GM12891 (cell line): ENCODE measurements around the gene TM4SF18.

Experiments used
- DNase-seq: peaks from one replicate; pipeline ENCODE4 v3.0.0; 2011; ENCODE audit warnings: low spot score; ENCODE audit not compliant: insufficient read length
- FAIRE-seq: peaks from 2 replicates; lab custom pipeline; 2011; peaks lifted over from hg19 to GRCh38; lab: Jason Lieb, UNC
- PAX5 ChIP-seq: IDR thresholded peaks from 2 replicates; pipeline ENCODE4 v1.6.1; 2011; ENCODE audit warnings: low read length, moderate library complexity, mild to moderate bottlenecking; ENCODE audit not compliant: insufficient read depth, severe bottlenecking
- POLR2A ChIP-seq: IDR thresholded peaks from 2 replicates; pipeline ENCODE4 v1.6.1; 2011; ENCODE audit warnings: low read depth, low read length, control low read depth
- POLR2AphosphoS5 ChIP-seq: IDR thresholded peaks from 2 replicates; pipeline ENCODE4 v1.6.1; 2011; ENCODE audit warnings: low read depth, low read length, control low read depth
- POU2F2 ChIP-seq: IDR thresholded peaks from 2 replicates; pipeline ENCODE4 v1.6.1; 2011; ENCODE audit warnings: low read depth, mild to moderate bottlenecking, control low read depth, low read length, moderate library complexity
- SPI1 ChIP-seq: IDR thresholded peaks from 2 replicates; pipeline ENCODE4 v1.6.1; 2011; ENCODE audit warnings: low read depth, low read length, control low read depth
- TAF1 ChIP-seq: IDR thresholded peaks from 2 replicates; pipeline ENCODE4 v1.6.1; 2011; ENCODE audit warnings: low read depth, low read length, control low read depth

TM4SF18 gene

DNA sequence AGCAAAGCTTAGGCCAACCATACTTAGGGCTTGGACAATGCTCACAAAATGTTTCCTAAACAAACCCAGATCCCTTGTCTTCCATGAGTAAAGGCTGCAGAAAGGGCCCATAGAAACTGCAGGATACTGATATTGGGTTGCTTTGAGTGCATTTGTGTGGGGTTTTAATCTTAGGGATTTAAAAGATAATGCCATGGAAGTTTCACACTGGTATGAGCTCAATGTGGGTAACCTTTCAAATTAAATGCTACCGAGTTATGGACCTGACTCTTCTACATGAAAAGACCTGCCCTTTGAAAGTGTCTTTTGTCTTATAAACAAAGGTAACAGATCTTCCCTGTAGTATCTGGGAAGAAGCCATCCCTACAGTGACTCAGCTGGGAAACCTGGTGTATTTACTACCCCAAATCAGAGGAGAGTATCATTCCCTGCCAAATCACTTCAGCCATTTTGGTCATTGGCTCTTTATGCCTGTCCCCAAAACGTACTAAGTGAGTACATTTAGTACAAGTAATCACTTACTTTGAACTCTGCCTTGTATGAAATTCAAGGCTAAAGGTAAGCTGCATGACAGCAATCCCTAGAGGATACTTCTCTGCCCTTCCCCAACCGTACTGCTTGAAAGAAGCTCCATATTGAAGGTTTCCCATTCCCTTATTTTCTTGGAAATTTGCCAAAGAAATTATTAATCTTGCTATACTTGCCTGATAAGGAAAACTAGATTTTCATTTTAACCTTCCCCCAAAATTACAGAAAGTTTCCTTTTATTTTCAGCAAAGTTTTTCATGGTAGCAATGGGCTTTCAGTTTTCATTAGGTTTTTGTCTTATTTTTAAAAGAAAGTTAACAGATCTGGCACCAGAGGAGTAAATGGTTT lies 36.8 kb upstream of the TM4SF18 start:
- no peak for DNase-seq
- no peak for FAIRE-seq
- TF ChIP-seq POLR2A (no peak), PAX5 (no peak), POU2F2 (no peak), SPI1 (no peak), TAF1 (no peak), POLR2AphosphoS5 (no peak)

DNA sequence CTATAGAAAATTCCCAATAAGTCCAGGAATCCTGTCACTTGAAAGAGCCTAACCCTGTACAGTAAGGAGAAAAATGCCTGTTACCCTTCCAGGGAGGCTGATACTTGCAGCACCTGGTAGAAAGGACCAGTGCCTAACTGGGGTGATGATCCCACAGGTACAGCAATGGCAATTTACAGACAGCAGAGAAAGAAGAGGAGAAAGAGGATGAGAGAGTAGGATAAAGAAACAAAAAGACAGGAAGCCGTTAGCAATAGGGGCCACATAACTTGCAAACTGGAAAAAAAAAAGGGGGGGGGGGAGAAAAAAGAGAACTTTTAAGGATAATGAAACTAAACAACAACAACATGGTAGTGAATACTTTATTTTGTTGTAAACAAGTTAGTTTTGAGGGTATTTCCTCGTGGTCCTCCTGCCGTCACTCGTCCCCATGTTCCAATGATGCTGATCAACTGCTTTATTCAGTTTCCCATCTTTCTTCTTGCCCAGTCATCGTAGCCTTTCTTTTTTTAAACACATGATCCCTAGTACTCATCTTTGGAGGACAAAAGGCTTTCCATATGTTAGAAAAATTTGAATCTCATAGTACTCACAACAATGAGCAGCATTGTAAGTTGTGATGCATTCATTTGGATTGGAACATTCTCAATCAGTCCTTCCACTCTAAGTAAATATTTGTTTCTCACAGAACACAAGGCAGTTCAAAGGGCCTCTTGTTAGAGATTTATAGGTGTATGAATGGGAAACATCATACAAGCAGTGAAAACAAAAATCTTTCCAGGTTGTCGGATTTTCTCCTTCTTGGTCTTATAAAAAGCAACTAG lies 35.5 kb upstream of the TM4SF18 start:
- no peak for FAIRE-seq
- no peak for TF ChIP-seq TAF1
- no peak for TF ChIP-seq SPI1
- no peak for TF ChIP-seq PAX5
- TF ChIP-seq POLR2AphosphoS5 = no peak
- TF ChIP-seq POU2F2 = no peak
- TF ChIP-seq POLR2A = no peak
- no peak for DNase-seq

DNA sequence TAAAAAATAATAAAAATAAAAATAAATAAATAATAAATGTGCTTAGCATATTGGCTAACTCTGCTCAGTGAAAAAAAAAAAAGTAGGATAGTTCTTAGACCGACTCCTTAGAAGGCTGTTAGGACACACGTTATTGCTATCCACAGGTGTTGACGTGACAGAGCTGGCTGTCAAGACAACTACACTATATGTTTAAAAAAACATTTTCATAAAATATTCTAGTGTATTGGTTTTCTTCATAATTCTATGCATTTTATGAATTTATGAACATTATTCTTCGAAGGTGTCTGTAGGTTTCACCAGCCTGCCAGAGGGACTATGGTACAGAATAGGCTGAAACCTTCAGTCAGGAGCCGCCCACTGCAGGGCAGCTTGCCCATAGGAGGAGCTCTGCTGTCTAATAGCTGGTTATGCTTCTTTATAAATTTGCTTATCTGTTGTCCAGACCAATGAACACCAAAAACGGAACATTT lies 34.8 kb upstream of the TM4SF18 start:
- no peak for DNase-seq
- FAIRE-seq = no peak
- TF ChIP-seq SPI1 = no peak
- TF ChIP-seq TAF1 = no peak
- TF ChIP-seq POLR2A = no peak
- TF ChIP-seq PAX5 = no peak
- TF ChIP-seq POLR2AphosphoS5 = no peak
- no peak for TF ChIP-seq POU2F2

- no peak for FAIRE-seq
- no peak for DNase-seq
These were observed 33.8 kb upstream of the TM4SF18 start for GRCh38 chr3:149366941-149367840.

DNA sequence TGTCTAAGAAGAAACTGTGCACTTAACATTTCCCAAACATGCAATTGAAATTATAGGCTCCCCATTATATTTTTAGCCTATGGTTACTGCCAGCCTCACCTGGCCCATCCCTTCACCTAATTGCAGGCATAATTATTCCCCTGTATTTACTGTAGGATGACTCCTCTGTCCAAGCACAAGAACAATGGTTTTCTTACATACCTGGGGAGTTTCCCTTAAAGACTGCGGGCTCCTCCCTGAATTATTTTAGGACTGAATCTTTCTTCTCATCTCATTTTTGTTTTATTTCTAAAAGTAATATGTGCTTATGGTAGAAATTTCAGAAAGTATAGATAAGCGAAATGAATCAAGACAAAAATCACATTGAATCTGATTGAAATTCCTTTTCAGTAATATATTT lies 32.6 kb upstream of the TM4SF18 start:
- DNase-seq (no peak), FAIRE-seq (no peak)
- no peak for TF ChIP-seq SPI1
- TF ChIP-seq POLR2AphosphoS5 = no peak
- TF ChIP-seq POLR2A = no peak
- TF ChIP-seq POU2F2 = no peak
- no peak for TF ChIP-seq TAF1
- no peak for TF ChIP-seq PAX5

More at GRCh38 chr3:149366941-149367840, 33.8 kb upstream of the TM4SF18 start:
- TF ChIP-seq POU2F2 (no peak), POLR2AphosphoS5 (no peak), POLR2A (no peak), PAX5 (no peak), TAF1 (no peak), SPI1 (no peak)

DNA sequence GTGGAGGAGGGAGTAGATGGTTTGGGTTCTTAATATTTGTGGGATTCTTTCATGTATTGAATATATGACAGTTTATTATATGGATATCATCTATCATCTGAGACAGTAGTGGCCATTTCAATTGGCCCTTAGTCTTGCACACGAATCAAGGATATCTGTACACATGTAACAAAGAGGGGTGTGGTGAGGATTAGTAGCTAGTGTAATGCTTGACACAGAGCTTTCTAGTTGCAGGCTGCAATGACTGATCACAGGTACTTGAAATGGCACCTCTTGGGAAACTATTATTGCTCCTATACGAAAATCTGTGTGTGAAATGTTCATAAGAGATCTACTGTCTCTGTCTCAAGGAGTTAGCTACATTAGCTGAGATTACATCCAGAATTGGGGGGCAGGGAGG lies 31.2 kb upstream of the TM4SF18 start:
- TF ChIP-seq SPI1 (no peak), POLR2AphosphoS5 (no peak), POLR2A (no peak), PAX5 (no peak), TAF1 (no peak), POU2F2 (no peak)
- DNase-seq (no peak), FAIRE-seq (no peak)

- DNase-seq (no peak), FAIRE-seq (no peak)
- TF ChIP-seq TAF1 = no peak
- TF ChIP-seq POLR2AphosphoS5 = no peak
- no peak for TF ChIP-seq POU2F2
- no peak for TF ChIP-seq SPI1
- no peak for TF ChIP-seq PAX5
- TF ChIP-seq POLR2A = no peak
These were observed 29.6 kb upstream of the TM4SF18 start for GRCh38 chr3:149363053-149363452.

- DNase-seq = no peak
- no peak for FAIRE-seq
- TF ChIP-seq POLR2AphosphoS5 (no peak), POLR2A (no peak), SPI1 (no peak), TAF1 (no peak), PAX5 (no peak), POU2F2 (no peak)
These were observed 28.9 kb upstream of the TM4SF18 start for GRCh38 chr3:149362366-149362765.

GRCh38 chr3:149356630-149357029 lies 23.2 kb upstream of the TM4SF18 start:
- DNase-seq = no peak
- TF ChIP-seq PAX5 = no peak
- no peak for TF ChIP-seq POLR2AphosphoS5
- TF ChIP-seq POU2F2 = no peak
- no peak for TF ChIP-seq TAF1
- TF ChIP-seq POLR2A = no peak
- FAIRE-seq = no peak
